DND-41 (cell line): ENCODE data around the gene KPTN.

Experiments
- CTCF ChIP-seq: IDR thresholded peaks from 2 replicates; pipeline ENCODE4 v1.5.1; 2012; ENCODE audit warnings: borderline replicate concordance, low read length, moderate library complexity, mild to moderate bottlenecking; ENCODE audit not compliant: poor library complexity, severe bottlenecking; ENCODE audit errors: extremely low read depth
- EZH2 ChIP-seq: IDR thresholded peaks from 3 replicates; pipeline ENCODE4 v1.6.1; 2012; ENCODE audit warnings: borderline replicate concordance, low read depth, mild to moderate bottlenecking, moderate library complexity, low read length, inconsistent platforms; ENCODE audit not compliant: severe bottlenecking

- TF ChIP-seq CTCF (no peak), EZH2 (no peak)
Observed at GRCh38 chr19:47448360-47448727, 35.7 kb downstream of the KPTN start.
